HFFc6 (cell line): Measurements from ENCODE around the gene SLC8A1. TPM values are rescaled to one million over a fixed set of nuclear protein-coding genes. Genes with fewer than 3 reads are reported as not detected.

Source experiments
- DNase-seq: peaks from one replicate; pipeline ENCODE4 v3.0.0-alpha.2; 2018
- H3K27ac Mint-ChIP-seq: 2 replicates; pipeline ENCODE4 v1.8.0; 2020; ENCODE audit warnings: mild to moderate bottlenecking, mixed read lengths
- H3K27me3 Mint-ChIP-seq: 2 replicates; pipeline ENCODE4 v1.8.0; 2021; ENCODE audit warnings: mild to moderate bottlenecking, moderate library complexity, mixed read lengths; ENCODE audit not compliant: insufficient read depth
- H3K36me3 Mint-ChIP-seq: 2 replicates; pipeline ENCODE4 v1.8.0; 2021; ENCODE audit warnings: low read depth, mixed read lengths
- H3K4me1 Mint-ChIP-seq: 2 replicates; pipeline ENCODE4 v1.8.0; 2020; ENCODE audit warnings: low read depth, mixed read lengths
- H3K4me3 Mint-ChIP-seq: 2 replicates; pipeline ENCODE4 v1.8.0; 2020; ENCODE audit warnings: mild to moderate bottlenecking, moderate library complexity, mixed read lengths
- H3K9me3 Mint-ChIP-seq: 2 replicates; pipeline ENCODE4 v1.8.0; 2020; ENCODE audit warnings: mild to moderate bottlenecking, mixed read lengths
- CTCF ChIP-seq: fragments of 200-600 bp; sonication (generic); IDR thresholded peaks from 2 replicates; pipeline ENCODE4 v1.5.0; 2021; ENCODE audit warnings: antibody characterized with exemption, mild to moderate bottlenecking
- total RNA-seq, 6 experiments: library from RNA; stranded (reverse); fragmentation: NEBNext Ultra II Directional; extraction: Animal tissue kit (Norgen Biotek cat#: 25700); gene quantifications; 2 replicates in 1 of 6; 3 replicates in 5 of 6; pipeline ENCODE4 v1.2.3, GENCODE V29; 2021

SLC8A1 gene
- total RNA-seq, 6 experiments from 2014 or later: 71.5 to 96.9 (median 92.2) TPM

- DNase-seq: no peak
- Mint-ChIP-seq H3K27me3 (peaks cover 7% of the 10 kb centered on the region; the same call in 1 of the 2 replicates), H3K36me3 (peaks cover 67% of the 10 kb centered on the region), H3K27ac (no peak overlapping the region; the same call in 1 of the 2 replicates), H3K4me3 (no peak overlapping the region), H3K4me1 (peaks cover 51% of the 10 kb centered on the region), H3K9me3 (no peaks in the 10 kb centered on the region)
- no peak for TF ChIP-seq CTCF
Measured at GRCh38 chr2:40168032-40168431, 283.9 kb downstream of the SLC8A1 start.

GRCh38 chr2:40166006-40166405, 285.9 kb downstream of the SLC8A1 start:
- Mint-ChIP-seq H3K4me1 (peaks cover 38% of the 10 kb centered on the region), H3K27me3 (peaks cover 7% of the 10 kb centered on the region; the same call in 1 of the 2 replicates), H3K36me3 (peaks cover 70% of the 10 kb centered on the region), H3K27ac (no peak overlapping the region), H3K9me3 (no peaks in the 10 kb centered on the region), H3K4me3 (no peak overlapping the region)
- TF ChIP-seq CTCF: no peak
- no peak for DNase-seq

- Mint-ChIP-seq H3K9me3 (no peaks in the 10 kb centered on the region), H3K36me3 (peaks cover 75% of the 10 kb centered on the region), H3K4me1 (peaks cover 38% of the 10 kb centered on the region), H3K4me3 (no peak overlapping the region), H3K27ac (no peak overlapping the region), H3K27me3 (peaks cover 7% of the 10 kb centered on the region; the same call in 1 of the 2 replicates)
- no peak for TF ChIP-seq CTCF
- DNase-seq: no peak
Measured at GRCh38 chr2:40165509-40165844, 286.4 kb downstream of the SLC8A1 start.

- Mint-ChIP-seq H3K9me3 (no peaks in the 10 kb centered on the region), H3K27ac (no peak overlapping the region), H3K4me1 (peaks cover 34% of the 10 kb centered on the region), H3K4me3 (no peak overlapping the region), H3K36me3 (peaks cover 75% of the 10 kb centered on the region), H3K27me3 (peaks cover 7% of the 10 kb centered on the region; the same call in 1 of the 2 replicates)
- no peak for TF ChIP-seq CTCF
- DNase-seq: no peak
Measured at GRCh38 chr2:40164736-40165508, 287.0 kb downstream of the SLC8A1 start.

GRCh38 chr2:40161986-40162385, 289.9 kb downstream of the SLC8A1 start:
- no peak for TF ChIP-seq CTCF
- no peaks in the 10 kb centered on the region for H3K9me3 Mint-ChIP-seq
- H3K4me3 Mint-ChIP-seq: no peak overlapping the region
- peaks cover 79% of the 10 kb centered on the region for H3K36me3 Mint-ChIP-seq
- peaks cover 11% of the 10 kb centered on the region; the same call in 1 of the 2 replicates for H3K4me1 Mint-ChIP-seq
- no peak for DNase-seq
- H3K27ac Mint-ChIP-seq: no peak overlapping the region
- peaks cover 10% of the 10 kb centered on the region; the same call in 1 of the 2 replicates for H3K27me3 Mint-ChIP-seq
